K562 (cell line): ENCODE results near the gene ITPRIPL2. TPM values are rescaled to one million over a fixed set of nuclear protein-coding genes. Genes with fewer than 3 reads are reported as not detected.
A peak's percentile ranks its signal among the peaks of the same experiment; 100 is the strongest.

Experiments used
- ATAC-seq: fragments of 200-7000 bp; cut with Tn5 transposase; 3 replicates; pipeline ENCODE4 v1.9.1; 2020; ENCODE audit warnings: moderate library complexity
- BruUV-seq: library from RNA; stranded (reverse); fragments of 400-500 nt; replicated peaks from 2 replicates; lab custom pipeline; 2021; lab: Mats Ljungman, UMichigan
- CTCF ChIA-PET: fragments of 300-600 bp; formaldehyde crosslinking; extraction: SDS; loops from one replicate; lab custom pipeline; 2021; ENCODE audit warnings: low intra/inter-chr PET ratio; lab: Yijun Ruan, JAX
- POLR2A ChIA-PET: fragments of 300-600, 350-650 bp; sonication (Branson Sonifier 250); formaldehyde crosslinking; extraction: SDS; loops from one replicate; lab custom pipeline; 2021; ENCODE audit warnings: antibody characterized with exemption, inconsistent platforms; lab: Yijun Ruan, JAX
- DNase-seq, 4 experiments: peaks; one replicate each; pipeline versions ENCODE4 v3.0.0 to v3.0.0-alpha.2; 2011 to 2018; ENCODE audit warnings: low spot score in 3 of 4, mixed read lengths in 3 of 4; ENCODE audit errors: extremely low read depth in 1 of 4
- FAIRE-seq: peaks from 2 replicates; lab custom pipeline; 2011; peaks lifted over from hg19 to GRCh38; lab: Jason Lieb, UNC
- H2AFZ ChIP-seq: 2 replicates; pipeline ENCODE4 v1.6.0; 2011; ENCODE audit warnings: low read depth, low read length, control low read depth, inconsistent platforms
- H3K27ac ChIP-seq: fragments of 200-600 bp; 3 replicates; pipeline ENCODE4 v1.8.0; 2011; ENCODE audit warnings: low read depth, mild to moderate bottlenecking, control low read depth, inconsistent platforms, low read length, moderate library complexity, mixed read lengths; ENCODE audit errors: extremely low read depth
- H3K27me3 ChIP-seq, 2 experiments: fragments of 300-600 bp in 1 of 2; 2 replicates in 1 of 2; 3 replicates in 1 of 2; pipeline versions ENCODE4 v1.6.0 to v1.8.0; 2011; ENCODE audit warnings: inconsistent platforms in 2 of 2, low read length in 2 of 2, mild to moderate bottlenecking in 1 of 2, mixed read lengths in 1 of 2, moderate library complexity in 1 of 2; ENCODE audit not compliant: control insufficient read depth in 2 of 2, insufficient read depth in 2 of 2
- H3K36me3 ChIP-seq: fragments of 300-600 bp; 3 replicates; pipeline ENCODE4 v1.8.0; 2011; ENCODE audit warnings: mild to moderate bottlenecking, low read length, inconsistent platforms; ENCODE audit not compliant: control insufficient read depth, insufficient read depth
- H3K4me1 ChIP-seq, 2 experiments: fragments of 200-600 bp in 1 of 2; replicated peaks in 1 of 2; 2 replicates in 1 of 2; 3 replicates in 1 of 2; pipeline versions ENCODE4 v1.5.1 to v1.8.0; 2011; ENCODE audit warnings: inconsistent platforms in 2 of 2, low read length in 2 of 2, mild to moderate bottlenecking in 1 of 2, mixed read lengths in 1 of 2, moderate library complexity in 1 of 2; ENCODE audit not compliant: control insufficient read depth in 2 of 2, insufficient read depth in 2 of 2
- H3K4me2 ChIP-seq: 2 replicates; pipeline ENCODE4 v1.6.1; 2011; ENCODE audit warnings: low read length, control low read depth, inconsistent platforms, mixed read lengths; ENCODE audit not compliant: insufficient read depth
- H3K4me3 ChIP-seq: fragments of 200-600 bp; sonication (generic), shearing (Covaris generic); 2 replicates; pipeline ENCODE4 v1.5.1; 2016; ENCODE audit warnings: control low read depth, inconsistent platforms
- H3K79me2 ChIP-seq: fragments of 200-600 bp; 3 replicates; pipeline ENCODE4 v1.8.0; 2011; ENCODE audit warnings: low read length, inconsistent platforms; ENCODE audit not compliant: control insufficient read depth, insufficient read depth
- H3K9ac ChIP-seq, 2 experiments: 2 replicates each; pipeline versions ENCODE4 v1.6.0 to v1.6.1; 2011; ENCODE audit warnings: low read depth in 2 of 2, low read length in 2 of 2, control low read depth in 1 of 2, inconsistent platforms in 1 of 2, mild to moderate bottlenecking in 1 of 2, mixed read lengths in 1 of 2; ENCODE audit not compliant: insufficient read depth in 1 of 2
- H3K9me1 ChIP-seq: one replicate; pipeline ENCODE4 v1.6.0; 2011; ENCODE audit warnings: inconsistent platforms, mild to moderate bottlenecking, low read length, moderate library complexity; ENCODE audit not compliant: control insufficient read depth, insufficient read depth
- H3K9me3 ChIP-seq: replicated peaks from 2 replicates; pipeline ENCODE4 v1.5.1; 2011; ENCODE audit warnings: low read depth, low read length, inconsistent platforms; ENCODE audit not compliant: control insufficient read depth, insufficient read depth
- H4K20me1 ChIP-seq: replicated peaks from 2 replicates; pipeline ENCODE4 v1.6.1; 2011; ENCODE audit warnings: low read length, inconsistent platforms, mixed read lengths; ENCODE audit not compliant: control insufficient read depth, insufficient read depth
- CREBBP ChIP-seq: IDR thresholded peaks from one replicate; pipeline ENCODE4 v1.6.1; 2012; ENCODE audit warnings: low read depth, mild to moderate bottlenecking, control low read depth, inconsistent platforms, low read length
- DACH1 ChIP-seq: fragments of 450-650 bp; IDR thresholded peaks from 2 replicates; pipeline ENCODE4 v1.6.1; 2018; ENCODE audit not compliant: partially characterized antibody
- LCOR ChIP-seq: sonication (generic); formaldehyde crosslinking; IDR thresholded peaks from 2 replicates; pipeline ENCODE4 v1.8.0; 2022; ENCODE audit warnings: mild to moderate bottlenecking, missing genetic modification reagents
- NCOA6 ChIP-seq: fragments of 450-650 bp; IDR thresholded peaks from 2 replicates; pipeline ENCODE4 v1.6.1; 2017; ENCODE audit warnings: mild to moderate bottlenecking
- POLR3G ChIP-seq: IDR thresholded peaks from 2 replicates; pipeline ENCODE4 v1.6.1; 2011; ENCODE audit not compliant: insufficient read length, insufficient replicate concordance; ENCODE audit errors: extremely low read depth
- SRF ChIP-seq, 2 experiments: fragments of 250-450, 450-650 bp in 1 of 2; sonication (Bioruptor Pico) in 1 of 2; sonication (generic) in 1 of 2; formaldehyde crosslinking; IDR thresholded peaks; 2 replicates each; pipeline versions ENCODE4 v1.5.0 to v1.5.1; 2020 to 2022; ENCODE audit warnings: mild to moderate bottlenecking in 1 of 2, missing genetic modification reagents in 1 of 2
- STAG1 ChIP-seq: sonication (generic); formaldehyde crosslinking; IDR thresholded peaks from 2 replicates; pipeline ENCODE4 v1.5.0; 2020; ENCODE audit warnings: missing genetic modification reagents, borderline replicate concordance
- TGIF2 ChIP-seq: sonication (generic); formaldehyde crosslinking; IDR thresholded peaks from 2 replicates; pipeline ENCODE4 v1.8.1; 2022; ENCODE audit warnings: mild to moderate bottlenecking, missing genetic modification reagents, moderate library complexity
- ZBTB1 ChIP-seq: sonication (generic); formaldehyde crosslinking; IDR thresholded peaks from 2 replicates; pipeline ENCODE4 v1.8.1; 2023; ENCODE audit warnings: missing genetic modification reagents, low read depth, mild to moderate bottlenecking, borderline replicate concordance
- ZNF121 ChIP-seq: sonication (generic); formaldehyde crosslinking; conservative IDR thresholded peaks from 2 replicates; pipeline ENCODE4 v1.8.0; 2022; ENCODE audit warnings: missing genetic modification reagents
- ZNF445 ChIP-seq: fragments of 250-450 bp; sonication (Bioruptor Pico); IDR thresholded peaks from 2 replicates; pipeline ENCODE4 v1.4.0; 2020; ENCODE audit warnings: low read depth, mild to moderate bottlenecking, moderate library complexity
- ZSCAN29 ChIP-seq: fragments of 450-650 bp; IDR thresholded peaks from 2 replicates; pipeline ENCODE4 v1.6.1; 2017
- WGBS: fragments of 100-300 bp; shearing (Covaris generic); methylation state at CpG from one replicate; pipeline ENCODE4 v1.1.6; 2016; ENCODE audit warnings: low coverage, mixed read lengths; ENCODE audit not compliant: insufficient coverage; ENCODE audit errors: missing lambda C conversion rate; 5-methylcytosine and 5-hydroxymethylcytosine counted together
- in situ Hi-C: fragments of 300-500 bp; cut with MboI; formaldehyde crosslinking; loops from 4 replicates; pipeline ENCODE4 v1.15.0; 2018; ENCODE audit warnings: inconsistent platforms, mixed read lengths
- intact Hi-C: fragments of 100-400 bp; cut with micrococcal nuclease; formaldehyde crosslinking; loops from 2 replicates; pipeline ENCODE4 v1.14.2; 2022
- polyA plus RNA-seq, 8 experiments: library from polyadenylated mRNA; depleted of rRNA in 4 of 8; stranded (reverse) in 5 of 8; unstranded in 3 of 8; fragments of >200 nt; fragmentation: Nextera tagmentation in 2 of 8; fragmentation: Illumina TruSeq in 1 of 8; extraction: Ambion mirVana in 2 of 8; extraction: Trizol in 1 of 8; gene quantifications; 2 replicates each; pipeline versions ENCODE4 v1.2.1 to v1.2.3, GENCODE V29; 2011 to 2014; ENCODE audit warnings: inconsistent platforms in 1 of 8, missing spikeins in 1 of 8
- total RNA-seq, 7 experiments: library from RNA; depleted of rRNA in 6 of 7; stranded (reverse); fragments of >200 nt in 6 of 7; fragmentation: Illumina TruSeq in 2 of 7; extraction: Trizol in 2 of 7; gene quantifications; 2 replicates each; pipeline versions ENCODE4 v1.2.1 to v1.2.3, GENCODE V29; 2011 to 2021; ENCODE audit warnings: low replicate concordance in 1 of 7
- TF ChIP-seq, protein P1 (sequence below), 2 experiments: fragments of 450-650 bp in 1 of 2; sonication (generic) in 1 of 2; formaldehyde crosslinking in 1 of 2; IDR thresholded peaks in 1 of 2; conservative IDR thresholded peaks in 1 of 2; 2 replicates each; pipeline versions ENCODE4 v1.6.1 to v1.8.1; 2016 to 2023; ENCODE audit warnings: mild to moderate bottlenecking in 2 of 2, moderate library complexity in 2 of 2, inconsistent platforms in 1 of 2, missing genetic modification reagents in 1 of 2

Gene ITPRIPL2
- total and polyA plus RNA-seq, 9 of the 15 experiments (the other 6 are each of a cell fraction or from before 2014, with no cell fraction given), result 0.04 to 2.2 (median 0.58) TPM

DNA sequence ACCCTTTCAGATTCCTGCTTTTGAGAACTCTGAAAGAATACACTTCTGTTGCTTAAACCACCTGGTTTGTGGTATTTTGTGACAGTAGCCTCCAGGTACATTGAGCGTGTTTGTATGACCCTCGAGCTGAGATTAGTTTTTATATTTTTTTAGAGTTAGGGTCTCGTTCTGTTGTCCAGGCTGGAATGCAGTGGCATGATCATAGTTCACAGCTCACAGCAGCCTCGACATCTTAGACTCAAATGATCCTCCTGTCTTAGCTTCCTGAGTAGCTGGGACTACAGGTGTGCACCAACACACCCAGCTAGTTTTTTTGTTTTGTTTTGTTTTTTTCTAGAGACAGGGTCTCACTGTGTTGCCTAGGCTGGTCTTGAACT lies 4.5 kb upstream of the ITPRIPL2 start (continued):
- no peak for TF ChIP-seq ZBTB1
- TF ChIP-seq ZNF445 (CRISPR knock-in tag), result no peak
- no peak for TF ChIP-seq CREBBP
- TF ChIP-seq LCOR (CRISPR knock-in tag), result no peak
- no peak for TF ChIP-seq STAG1 (CRISPR knock-in tag)
- TF ChIP-seq, protein P1, sequence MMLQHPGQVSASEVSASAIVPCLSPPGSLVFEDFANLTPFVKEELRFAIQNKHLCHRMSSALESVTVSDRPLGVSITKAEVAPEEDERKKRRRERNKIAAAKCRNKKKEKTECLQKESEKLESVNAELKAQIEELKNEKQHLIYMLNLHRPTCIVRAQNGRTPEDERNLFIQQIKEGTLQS (IDR thresholded peaks at IDR 0.05), result no peak
- TF ChIP-seq, protein P1 (CRISPR knock-in tag; conservative IDR thresholded peaks at IDR 0.05), result no peak
- no peak for TF ChIP-seq SRF (CRISPR knock-in tag; IDR thresholded peaks at IDR 0.05)
- no peak for TF ChIP-seq POLR3G
- TF ChIP-seq, all 486 proteins: peak for 0

DNA sequence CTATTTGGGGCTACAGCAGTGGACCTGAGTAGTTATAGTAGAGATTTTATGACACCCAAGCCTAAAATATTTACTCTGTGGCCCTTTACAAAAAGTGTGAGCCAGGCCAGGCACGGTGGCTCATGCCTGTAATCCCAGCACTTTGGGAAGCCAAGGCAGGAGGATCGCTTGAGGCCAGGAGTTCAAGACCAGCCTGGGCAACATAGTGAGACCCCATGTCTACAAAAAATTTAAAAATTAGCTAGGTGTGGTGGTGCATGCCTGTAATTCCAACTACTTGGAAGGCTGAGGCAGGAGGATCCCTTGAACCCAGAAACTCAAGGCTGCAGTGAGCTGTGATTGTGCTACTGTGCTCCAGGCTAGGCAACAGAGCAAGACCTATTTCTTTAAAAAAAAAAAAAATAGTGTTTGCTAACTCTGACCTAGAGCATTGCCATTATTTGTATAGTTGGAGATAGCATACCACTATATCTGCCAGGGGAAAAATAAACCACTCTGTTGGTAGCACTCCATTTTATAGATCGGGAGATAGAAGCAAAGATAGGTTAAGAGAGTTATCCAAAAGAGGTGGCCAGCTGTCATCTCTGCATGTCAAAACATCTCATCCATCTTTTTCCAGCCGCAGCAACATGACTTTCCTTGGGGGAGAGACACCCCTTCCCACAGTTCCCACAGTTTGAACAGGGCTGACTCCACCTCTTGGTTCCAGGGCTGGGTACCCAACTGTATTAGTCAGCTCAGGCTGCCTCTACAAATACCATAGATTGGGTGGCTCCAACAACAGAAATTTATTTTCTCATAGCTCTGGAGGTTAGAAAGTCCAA lies 3.0 kb upstream of the ITPRIPL2 start:
- TF ChIP-seq NCOA6 (no peak), TGIF2 (CRISPR knock-in tag) (no peak), DACH1 (no peak), ZSCAN29 (no peak), ZNF121 (CRISPR knock-in tag) (peak; percentile 74)
- Histone ChIP-seq H2AFZ (no peak overlapping the region), H3K4me1 (peaks cover 0 to 25% of the 10 kb centered on the region in 2 experiments; a peak in 3 of 5 replicates), H3K9me1 (no peaks in the 10 kb centered on the region), H3K4me2 (no peak overlapping the region), H3K9ac (no peak overlapping the region), H3K36me3 (no peaks in the 10 kb centered on the region), H3K27me3 (no peaks in the 10 kb centered on the region), H3K4me3 (no peak overlapping the region), H4K20me1 (no peaks in the 10 kb centered on the region), H3K79me2 (no peaks in the 10 kb centered on the region), H3K27ac (no peak overlapping the region), H3K9me3 (no peaks in the 10 kb centered on the region)
- intact Hi-C loops (no loop called here), in situ Hi-C loops (no loop called here)
- DNase-seq, result no peak
- POLR2A ChIA-PET, result interaction anchor here (0.6 to 1.7 kb wide), 5 partner anchors 16 to 376 kb away, joined by 3 to 7 read pairs (median 3); no protein-coding TSS in a partner anchor
- ATAC-seq, result no peak
- FAIRE-seq, result no peak
- CTCF ChIA-PET, result no interaction called here
- no TSS peak for BruUV-seq
- whole genome bisulfite sequencing, result 49% methylated on average over 4 of the region's 4 CpGs
